Activated CD8-positive, alpha-beta T cell treated with anti-CD3 and anti-CD28 coated beads, Interleukin-2, amount 10 ng/mL, durations not matched to agents 7 days and 5 days (primary cell): Measurements from ENCODE around the gene DHRS7B. TPM values are rescaled to one million over a fixed set of nuclear protein-coding genes. Genes with fewer than 3 reads are reported as not detected.
"Not testable (repeated sequence)": the region's sequence is repeated elsewhere in the genome, so short reads cannot be mapped to it uniquely, and the experiment has no call there.

Experiments
- ATAC-seq: fragments of 150-1000 bp; cut with Tn5 transposase; one replicate; pipeline ENCODE4 v1.10.0; 2021; ENCODE audit warnings: moderate library complexity
- CTCF ChIA-PET: fragments of 350-600 bp; sonication (Branson Sonifier 250); formaldehyde crosslinking; loops from one replicate; lab custom pipeline; 2021; ENCODE audit warnings: antibody characterized with exemption; lab: Charles Lee
- POLR2A ChIA-PET: fragments of 350-600 bp; sonication (Branson Sonifier 250); formaldehyde crosslinking; loops from one replicate; lab custom pipeline; 2021; ENCODE audit warnings: antibody characterized with exemption; lab: Charles Lee
- DNase-seq: peaks from one replicate; pipeline ENCODE4 v3.0.0-alpha.2; 2020
- H3K27ac Mint-ChIP-seq: one replicate; pipeline ENCODE4 v1.8.0; 2021; ENCODE audit warnings: mild to moderate bottlenecking, mixed read lengths
- H3K27me3 Mint-ChIP-seq: one replicate; pipeline ENCODE4 v1.8.0; 2021; ENCODE audit warnings: low read depth, mixed read lengths
- H3K36me3 Mint-ChIP-seq: one replicate; pipeline ENCODE4 v1.8.0; 2021; ENCODE audit warnings: low read depth, mixed read lengths
- H3K4me1 Mint-ChIP-seq: one replicate; pipeline ENCODE4 v1.8.0; 2021; ENCODE audit warnings: low read depth, mixed read lengths
- H3K4me3 Mint-ChIP-seq: one replicate; pipeline ENCODE4 v1.8.0; 2021; ENCODE audit warnings: mild to moderate bottlenecking, mixed read lengths
- H3K9me3 Mint-ChIP-seq: one replicate; pipeline ENCODE4 v1.8.0; 2022; ENCODE audit warnings: mixed read lengths; ENCODE audit not compliant: insufficient read depth
- total RNA-seq, 2 experiments: library from RNA; stranded (reverse); gene quantifications; one replicate each; pipeline ENCODE4 v1.2.3, GENCODE V29; 2021

Gene DHRS7B
- total RNA-seq, 2 experiments from 2014 or later: 15.1 to 15.2 TPM

DNA sequence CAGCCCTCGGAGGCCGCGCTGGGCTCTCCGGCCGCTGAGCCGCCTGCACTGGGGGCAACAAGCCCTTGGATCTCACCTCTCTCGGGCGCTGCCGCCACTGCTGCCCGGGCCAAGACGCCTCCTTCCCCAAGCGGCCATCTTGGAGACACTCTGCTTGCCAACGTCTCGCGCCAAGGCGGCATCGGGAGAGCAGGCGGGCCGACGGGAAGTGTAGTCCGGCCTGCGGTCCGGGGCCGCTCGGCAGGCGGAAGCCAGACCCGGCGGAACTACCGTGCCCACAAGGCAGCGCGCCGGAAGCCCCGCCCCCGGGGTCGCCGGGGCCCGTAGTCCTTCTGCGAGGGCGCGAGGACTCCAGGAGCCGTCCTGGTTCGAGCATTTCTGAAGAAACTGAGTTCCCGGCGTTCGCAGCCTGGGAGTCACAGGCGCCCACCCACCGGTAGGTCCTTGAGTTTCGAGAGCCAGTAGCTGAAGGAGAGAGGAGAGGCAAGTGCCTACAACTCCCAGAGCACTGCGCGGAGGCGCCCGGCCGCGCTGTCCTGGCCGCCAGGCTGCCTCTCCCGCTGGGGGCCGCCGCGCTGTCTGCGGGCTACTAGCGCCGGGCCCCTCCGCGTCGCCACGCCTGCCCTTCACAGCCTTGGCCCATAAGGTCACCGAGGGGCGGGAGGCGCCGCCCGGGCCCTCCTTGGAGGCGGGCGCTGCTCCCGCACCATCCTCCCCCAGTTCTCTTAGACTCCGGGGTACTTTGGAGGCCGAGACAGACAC is 87.4 kb downstream of the DHRS7B start, which contains the start of gene TMEM11:
Gene TMEM11, minus strand, starts transcription at position 147 of the 762 bp plus-strand sequence. Its CDS starts 9 bp downstream, at position 138.
- ChIA-PET CTCF (interaction anchor here (1.0 to 5.0 kb wide), 5 partner anchors 54 to 115 kb away, joined by 3 to 19 read pairs (median 5); no protein-coding TSS in a partner anchor), POLR2A (interaction anchor here (0.7 to 2.0 kb wide), 8 partner anchors 36 to 171 kb away, joined by 3 to 6 read pairs (median 4); partner anchors contain the start of gene USP22)
- Mint-ChIP-seq H3K27me3 (no peaks in the 10 kb centered on the region), H3K4me3 (peak within 1 kb of the TSS; percentile 93), H3K27ac (peak within 1 kb of the TSS; percentile 95), H3K9me3 (no peaks in the 10 kb centered on the region), H3K4me1 (peaks cover 42% of the 10 kb centered on the region), H3K36me3 (peaks cover 18% of the 10 kb centered on the region)
- peak; percentile 92 for ATAC-seq
- DNase-seq: peak; percentile 96

- peaks cover 40% of the 10 kb centered on the region for H3K4me1 Mint-ChIP-seq
- H3K4me3 Mint-ChIP-seq: peak overlapping the region; percentile 93
- peak overlapping the region; percentile 82 for H3K27ac Mint-ChIP-seq
- ATAC-seq (peak; percentile 4), DNase-seq (no peak)
- ChIA-PET POLR2A (interaction anchor here (0.5 to 2.0 kb wide), 8 partner anchors 55 to 1284 kb away, joined by 3 to 7 read pairs (median 3); partner anchors contain the start of gene USP22), CTCF (interaction anchor here (1.1 to 5.0 kb wide), 4 partner anchors 53 to 95 kb away, joined by 3 to 19 read pairs (median 5); no protein-coding TSS in a partner anchor)
- peaks cover 18% of the 10 kb centered on the region for H3K36me3 Mint-ChIP-seq
- H3K27me3 Mint-ChIP-seq: no peaks in the 10 kb centered on the region
- no peaks in the 10 kb centered on the region for H3K9me3 Mint-ChIP-seq
Measured at GRCh38 chr17:21214777-21215541, 88.2 kb downstream of the DHRS7B start.

DNA sequence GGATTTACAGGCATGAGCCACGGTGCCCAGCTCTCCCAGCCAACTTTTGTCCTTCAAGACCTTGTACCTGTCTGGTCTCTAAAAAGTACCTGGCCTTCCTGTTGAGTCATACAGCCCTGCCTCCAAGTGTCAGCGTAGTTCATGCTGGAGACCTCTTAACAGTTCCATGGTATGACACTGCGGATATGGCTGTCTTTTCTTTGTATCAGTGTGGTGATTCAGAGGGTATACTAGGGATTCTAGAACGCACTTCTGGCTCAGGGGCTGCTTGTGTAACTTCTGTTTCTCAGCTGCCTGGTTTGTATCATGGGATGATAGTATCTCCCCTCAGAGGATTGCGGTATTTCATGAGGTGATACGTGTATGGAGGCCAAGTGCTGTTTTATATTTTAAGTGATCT is 89.2 kb downstream of the DHRS7B start:
- DNase-seq (no peak), ATAC-seq (no peak)
- ChIA-PET POLR2A (interaction anchor here (2.0 kb wide), 1 partner anchor 117 kb away, joined by 7 read pairs; no protein-coding TSS in a partner anchor), CTCF (interaction anchor here (0.6 to 5.0 kb wide), 3 partner anchors 64 to 116 kb away, joined by 3 to 19 read pairs (median 7); no protein-coding TSS in a partner anchor)
- Mint-ChIP-seq H3K27me3 (no peaks in the 10 kb centered on the region), H3K27ac (no peak overlapping the region), H3K4me1 (peaks cover 34% of the 10 kb centered on the region), H3K9me3 (no peaks in the 10 kb centered on the region), H3K36me3 (peaks cover 11% of the 10 kb centered on the region), H3K4me3 (peak overlapping the region; percentile 93)

DNA sequence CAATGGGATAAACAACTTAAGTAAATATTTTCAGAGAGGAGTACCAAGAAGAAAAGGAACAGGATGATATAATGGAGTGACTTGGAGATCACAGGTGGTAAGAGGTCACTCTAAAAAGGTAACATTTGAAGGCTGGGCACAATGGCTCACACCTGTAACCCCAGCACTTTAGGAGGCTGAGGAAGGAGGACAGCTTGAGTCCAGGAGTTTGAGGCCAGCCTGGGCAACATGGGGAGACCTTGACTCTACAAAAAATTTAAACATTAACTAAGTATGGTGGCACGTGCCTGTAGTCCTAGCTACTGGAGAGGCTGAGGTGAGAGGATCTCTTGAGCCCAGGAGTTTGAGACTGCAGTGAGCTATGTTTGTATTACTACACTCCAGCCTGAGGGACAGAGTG is 90.6 kb downstream of the DHRS7B start:
- no peak for DNase-seq
- Mint-ChIP-seq H3K4me1 (peaks cover 23% of the 10 kb centered on the region), H3K4me3 (no peak overlapping the region), H3K36me3 (peaks cover 22% of the 10 kb centered on the region), H3K9me3 (no peaks in the 10 kb centered on the region), H3K27me3 (no peaks in the 10 kb centered on the region), H3K27ac (no peak overlapping the region)
- POLR2A ChIA-PET: no interaction called here
- ATAC-seq: no peak
- CTCF ChIA-PET: no interaction called here

DNA sequence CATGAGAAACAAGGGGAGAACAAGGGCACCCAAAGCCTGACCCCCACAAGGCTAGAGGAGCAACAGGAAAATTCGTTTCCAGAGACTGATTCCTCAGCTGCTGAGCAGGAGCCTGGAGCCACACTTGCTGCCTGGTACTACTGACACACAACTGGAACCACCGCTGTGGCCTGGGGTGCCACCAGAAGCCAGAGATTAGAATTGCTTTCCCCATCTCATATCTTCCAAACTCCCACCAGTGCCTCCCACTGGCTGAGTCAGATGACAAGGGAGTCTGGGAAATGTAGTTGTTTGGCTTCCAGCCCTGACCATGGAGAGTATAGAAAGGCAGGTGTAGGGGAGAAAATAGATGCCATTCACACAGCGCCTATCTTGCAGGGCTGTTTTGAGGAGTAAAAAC is 91.3 kb downstream of the DHRS7B start:
- H3K9me3 Mint-ChIP-seq: no peaks in the 10 kb centered on the region
- H3K27me3 Mint-ChIP-seq: no peaks in the 10 kb centered on the region
- ATAC-seq (no peak), DNase-seq (no peak)
- no peak overlapping the region for H3K27ac Mint-ChIP-seq
- H3K4me3 Mint-ChIP-seq: no peak overlapping the region
- peaks cover 17% of the 10 kb centered on the region for H3K4me1 Mint-ChIP-seq
- POLR2A ChIA-PET: no interaction called here
- CTCF ChIA-PET: no interaction called here
- H3K36me3 Mint-ChIP-seq: peaks cover 23% of the 10 kb centered on the region

DNA sequence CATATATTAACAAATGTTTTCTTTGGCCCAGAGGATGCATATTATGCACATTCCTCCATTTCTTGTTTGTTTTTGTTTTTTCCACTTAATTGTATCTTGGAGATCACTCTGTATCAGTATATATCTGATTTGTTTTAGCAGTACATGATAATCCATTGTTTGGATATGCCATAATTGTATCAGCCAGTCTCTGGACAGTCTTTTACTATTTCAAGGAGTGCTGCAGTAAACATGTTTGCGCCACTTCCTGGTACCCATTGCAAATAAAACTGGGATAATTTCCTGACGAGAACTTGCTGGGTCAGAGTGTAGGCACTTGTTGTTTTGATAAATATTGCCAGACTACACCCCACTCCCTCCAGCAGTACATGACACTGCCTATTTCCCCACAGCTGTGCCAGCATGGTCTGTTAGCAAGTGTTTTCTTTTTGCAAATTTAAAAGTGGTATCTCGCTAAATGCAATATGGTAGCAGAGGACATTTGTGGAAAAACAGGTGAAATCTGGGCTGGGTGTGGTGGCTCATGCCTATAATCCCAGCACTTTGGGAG is 92.1 kb downstream of the DHRS7B start:
- ChIA-PET POLR2A (no interaction called here), CTCF (no interaction called here)
- Mint-ChIP-seq H3K4me3 (no peak overlapping the region), H3K4me1 (peaks cover 17% of the 10 kb centered on the region), H3K27me3 (no peaks in the 10 kb centered on the region), H3K36me3 (peaks cover 19% of the 10 kb centered on the region), H3K27ac (no peak overlapping the region), H3K9me3 (no peaks in the 10 kb centered on the region)
- no peak for ATAC-seq
- DNase-seq: no peak

DNA sequence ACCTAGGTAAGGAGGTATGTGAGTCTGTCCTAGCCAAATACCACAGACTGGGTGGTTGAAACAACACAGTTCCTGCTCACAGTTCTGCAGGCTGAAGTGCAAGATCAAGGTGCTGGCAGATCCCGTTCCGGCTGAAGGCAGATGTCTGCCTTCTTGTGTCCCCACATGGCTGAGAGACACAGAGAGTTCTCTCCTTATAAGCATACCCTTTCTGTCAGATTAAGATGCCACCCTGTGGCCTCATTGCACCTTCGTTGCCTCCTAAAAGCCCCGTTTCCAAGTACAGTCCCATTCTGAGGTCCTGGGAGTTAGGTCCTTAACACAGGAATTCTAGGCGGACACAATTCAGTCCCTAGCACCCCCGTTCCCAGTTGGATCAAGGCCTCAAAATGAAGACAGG is 96.3 kb downstream of the DHRS7B start:
- DNase-seq: no peak
- CTCF ChIA-PET: no interaction called here

GRCh38 chr17:21227277-21227676 is 100.5 kb downstream of the DHRS7B start:
- CTCF ChIA-PET, H3K36me3 Mint-ChIP-seq, POLR2A ChIA-PET: not testable (repeated sequence)

More for the DNA sequence above, 96.3 kb downstream of the DHRS7B start:
- no peak for ATAC-seq
- no peaks in the 10 kb centered on the region for H3K9me3 Mint-ChIP-seq
- H3K36me3 Mint-ChIP-seq: peaks cover 16% of the 10 kb centered on the region
- H3K27ac Mint-ChIP-seq: no peak overlapping the region
- H3K4me3 Mint-ChIP-seq: no peak overlapping the region
- H3K4me1 Mint-ChIP-seq: no peaks in the 10 kb centered on the region
- H3K27me3 Mint-ChIP-seq: no peaks in the 10 kb centered on the region
- POLR2A ChIA-PET: no interaction called here

GRCh38 chr17:21228111-21228510 is 101.3 kb downstream of the DHRS7B start:
- CTCF ChIA-PET: no interaction called here
- Mint-ChIP-seq H3K36me3 (peaks cover 6% of the 10 kb centered on the region), H3K27me3 (no peaks in the 10 kb centered on the region), H3K27ac (no peak overlapping the region), H3K9me3 (no peaks in the 10 kb centered on the region), H3K4me1 (no peaks in the 10 kb centered on the region), H3K4me3 (no peak overlapping the region)
- ATAC-seq (no peak), DNase-seq (no peak)
- POLR2A ChIA-PET: no interaction called here

More at GRCh38 chr17:21227277-21227676, 100.5 kb downstream of the DHRS7B start:
- not testable (repeated sequence) for H3K4me3 Mint-ChIP-seq, H3K4me1 Mint-ChIP-seq, H3K27ac Mint-ChIP-seq, ATAC-seq, H3K27me3 Mint-ChIP-seq, DNase-seq, H3K9me3 Mint-ChIP-seq

DNA sequence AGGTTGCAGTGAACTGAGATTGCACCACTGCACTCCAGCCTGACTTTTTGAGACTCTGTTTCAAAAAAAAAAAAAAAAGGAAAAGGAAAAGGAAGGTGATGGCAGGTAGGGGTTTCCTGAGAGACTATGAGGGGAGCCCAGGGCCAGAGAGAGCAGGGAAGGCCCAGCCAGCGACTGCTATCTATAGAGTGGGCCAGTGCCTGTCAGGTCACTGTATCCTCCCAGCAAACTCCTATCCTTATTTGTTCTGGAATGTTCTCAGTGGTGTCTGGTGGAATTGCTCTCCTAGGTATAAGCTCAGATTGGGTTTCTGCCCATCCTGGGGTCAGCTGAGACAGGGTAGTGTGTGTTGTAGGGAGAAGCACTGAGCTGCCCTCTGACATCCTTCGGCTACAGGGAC is 102.1 kb downstream of the DHRS7B start:
- H3K9me3 Mint-ChIP-seq: no peaks in the 10 kb centered on the region
- POLR2A ChIA-PET: no interaction called here
- H3K4me3 Mint-ChIP-seq: no peak overlapping the region
- H3K27me3 Mint-ChIP-seq: no peaks in the 10 kb centered on the region
- ATAC-seq (no peak), DNase-seq (no peak)
- H3K27ac Mint-ChIP-seq: no peak overlapping the region
- no peaks in the 10 kb centered on the region for H3K4me1 Mint-ChIP-seq
- CTCF ChIA-PET: no interaction called here
- peaks cover 6% of the 10 kb centered on the region for H3K36me3 Mint-ChIP-seq

GRCh38 chr17:21231533-21231932 is 104.8 kb downstream of the DHRS7B start:
- CTCF ChIA-PET: no interaction called here
- Mint-ChIP-seq H3K27me3 (no peaks in the 10 kb centered on the region), H3K36me3 (peaks cover 6% of the 10 kb centered on the region), H3K4me1 (no peaks in the 10 kb centered on the region), H3K9me3 (no peaks in the 10 kb centered on the region), H3K27ac (no peak overlapping the region), H3K4me3 (no peak overlapping the region)
- ATAC-seq: no peak
- POLR2A ChIA-PET: no interaction called here
- DNase-seq: no peak
